Measurements from ENCODE around the gene ACIN1.

Gene ACIN1

DNA sequence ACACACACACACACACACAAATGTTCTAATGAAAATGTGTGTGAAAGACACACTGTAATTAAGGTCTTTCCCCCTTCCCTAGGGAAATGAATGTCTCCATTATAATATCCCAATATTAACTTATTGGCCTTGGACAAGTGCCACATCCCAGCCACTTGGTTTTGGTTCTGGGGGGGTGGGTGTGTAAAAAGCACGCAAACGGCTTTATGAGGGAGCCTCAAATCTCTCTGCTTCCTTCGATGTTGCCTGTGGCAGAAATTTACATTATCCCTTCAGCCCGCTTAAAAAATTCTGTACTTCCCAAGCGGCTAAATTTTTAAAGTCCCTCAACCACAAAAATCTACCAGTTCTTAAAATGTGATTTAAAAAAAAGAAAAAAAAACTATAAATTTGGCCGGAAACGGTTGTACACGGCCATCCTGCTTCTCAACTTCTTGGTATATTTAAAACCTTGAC lies 85.4 kb downstream of the ACIN1 start:
- DNase-seq = no peak

DNA sequence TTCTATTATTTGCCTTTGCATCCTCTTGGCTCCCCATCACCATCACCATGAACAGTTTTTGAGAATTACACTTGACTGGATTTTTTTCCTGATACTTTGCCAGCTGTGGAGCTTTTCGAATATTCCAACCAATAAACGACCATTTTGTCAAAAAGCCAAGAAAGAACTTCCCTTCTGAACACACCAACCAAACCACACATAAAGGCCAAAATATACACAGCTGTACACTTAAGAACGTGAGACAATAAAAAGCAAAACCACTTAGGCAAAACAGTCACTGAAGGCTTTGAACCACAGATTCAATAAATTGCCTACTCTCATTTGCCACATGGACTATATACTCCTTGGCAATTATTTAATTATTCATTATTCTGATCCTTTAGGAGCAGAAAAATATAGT lies 86.1 kb downstream of the ACIN1 start:
- no peak for DNase-seq

Measured in activated CD8-positive, alpha-beta memory T cell treated with anti-CD3 and anti-CD28 coated beads, Interleukin-2, amount 50 U/mL, for 48 hours (primary cell).